ENCODE measurements around the gene C16orf86.

Gene C16orf86

DNA sequence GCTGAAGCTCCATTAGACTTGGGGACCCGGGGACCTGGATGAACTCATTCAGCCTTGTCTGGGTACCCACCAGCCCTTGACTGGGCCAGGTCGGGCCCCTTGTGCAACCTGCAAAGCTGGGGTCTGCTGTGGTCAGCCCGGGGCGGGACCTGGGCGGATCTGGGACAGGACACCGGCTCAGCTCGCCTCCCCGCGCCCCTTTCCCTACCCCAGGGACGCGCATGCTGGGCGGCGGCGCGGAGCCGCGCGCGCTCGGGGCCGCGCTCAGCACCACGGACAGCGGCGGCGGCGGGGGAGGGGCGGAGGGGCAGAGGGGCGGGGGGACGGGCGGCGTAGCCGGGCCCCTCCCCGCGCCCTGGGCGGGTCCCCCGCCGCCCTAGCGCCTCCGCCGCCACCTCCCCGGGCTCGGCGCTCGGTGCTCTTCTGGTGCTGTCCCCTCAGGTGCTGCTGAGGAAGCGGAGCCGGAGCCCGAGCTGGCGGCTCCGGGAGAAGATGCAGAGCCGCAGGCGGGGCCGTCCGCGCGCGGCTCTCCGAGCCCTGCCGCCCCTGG lies 14.0 kb upstream of the C16orf86 start:
- Histone ChIP-seq H4K91ac (ENCODE audit: low read depth, low read length) (no peak overlapping the region), H3K27ac (ENCODE audit: low read depth, low read length) (no peak overlapping the region), H3K36me3 (ENCODE audit: control insufficient read depth in 1 of 2, insufficient read depth in 2 of 2, low read length in 2 of 2) (peaks cover 3 to 8% of the 10 kb centered on the region in 2 experiments), H2BK120ac (ENCODE audit: insufficient read depth, low read length, poor library complexity) (no peak overlapping the region), H3K4me2 (ENCODE audit: low read length) (peak overlapping the region; percentile 84), H3K79me1 (ENCODE audit: low read length) (no peaks in the 10 kb centered on the region), H4K8ac (ENCODE audit: low read depth, low read length) (no peak overlapping the region), H3K4ac (ENCODE audit: low read depth, low read length) (no peak overlapping the region), H2BK12ac (ENCODE audit: low read length) (no peak overlapping the region), H4K12ac (ENCODE audit: low read depth, low read length) (no peak overlapping the region), H3K79me2 (ENCODE audit: control insufficient read depth, insufficient read depth, low read length, poor library complexity) (no peaks in the 10 kb centered on the region), H3K4me1 (ENCODE audit: control insufficient read depth in 1 of 2, insufficient read depth in 2 of 2, low read length in 2 of 2) (peaks cover 7 to 10% of the 10 kb centered on the region in 2 experiments), H3K14ac (ENCODE audit: low read length) (no peak overlapping the region), H3K4me3 (ENCODE audit: low read depth, low read length) (peak overlapping the region; percentile 55), H3K23ac (ENCODE audit: low read length) (no peak overlapping the region), H2AFZ (ENCODE audit: insufficient read depth, low read length, poor library complexity) (no peak overlapping the region), H3K9ac (ENCODE audit: low read length) (no peak overlapping the region), H3K27me3 (ENCODE audit: insufficient read depth, low read length) (no peaks in the 10 kb centered on the region), H3K18ac (ENCODE audit: low read length) (no peak overlapping the region), H2AK5ac (ENCODE audit: low read length) (no peak overlapping the region), H2BK5ac (ENCODE audit: low read depth, low read length, poor library complexity) (no peak overlapping the region), H3K9me3 (ENCODE audit: insufficient read depth, low read depth, low read length) (peaks cover 9% of the 10 kb centered on the region)
- DNase-seq, result peak in 1 of 2 donors; percentile 27
- no CpG with 5 or more reads among the region's 59 CpGs for WGBS (ENCODE audit: extremely low coverage, insufficient coverage, insufficient read length)

DNA sequence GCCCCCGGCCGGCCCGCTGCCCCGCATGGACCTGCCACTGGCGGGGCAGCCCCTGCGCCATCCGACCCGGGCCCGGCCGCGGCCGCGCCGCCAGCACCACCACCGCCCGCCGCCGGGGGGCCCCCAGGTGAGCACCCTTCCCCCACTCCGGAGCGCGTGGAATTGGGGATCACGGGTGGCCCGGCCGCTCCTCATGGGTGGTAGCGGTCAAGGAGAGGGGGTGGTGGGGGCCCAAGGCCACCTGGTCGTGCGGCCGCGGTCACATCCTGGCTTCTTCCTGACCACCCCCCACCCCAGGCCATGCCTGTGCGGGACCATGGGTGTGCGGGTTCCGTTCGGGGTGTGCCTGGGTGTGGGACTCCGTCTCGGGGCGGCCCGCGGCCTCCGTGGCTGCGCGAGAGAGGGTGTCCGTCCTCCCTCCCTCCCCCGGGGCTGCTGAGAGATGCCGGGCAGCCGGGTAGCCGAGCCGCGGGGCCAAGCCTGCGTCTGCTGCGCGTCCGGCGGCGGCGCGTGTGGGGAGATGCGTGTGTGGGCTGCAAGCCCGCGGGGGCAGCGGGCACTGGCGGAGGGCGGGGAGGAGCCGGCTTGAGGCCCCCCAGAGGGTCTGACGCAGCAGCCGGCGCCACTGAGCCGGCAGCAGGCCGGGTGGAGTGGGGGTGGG lies 13.4 kb upstream of the C16orf86 start:
- Histone ChIP-seq H3K79me1 (ENCODE audit: low read length) (no peaks in the 10 kb centered on the region), H3K4ac (ENCODE audit: low read depth, low read length) (no peak overlapping the region), H3K23ac (ENCODE audit: low read length) (no peak overlapping the region), H3K14ac (ENCODE audit: low read length) (no peak overlapping the region), H4K8ac (ENCODE audit: low read depth, low read length) (no peak overlapping the region), H3K9me3 (ENCODE audit: insufficient read depth, low read depth, low read length) (peaks cover 9% of the 10 kb centered on the region), H2AFZ (ENCODE audit: insufficient read depth, low read length, poor library complexity) (no peak overlapping the region), H3K27me3 (ENCODE audit: insufficient read depth, low read length) (no peaks in the 10 kb centered on the region), H3K9ac (ENCODE audit: low read length) (no peak overlapping the region), H2BK12ac (ENCODE audit: low read length) (no peak overlapping the region), H3K4me1 (ENCODE audit: control insufficient read depth in 1 of 2, insufficient read depth in 2 of 2, low read length in 2 of 2) (peaks cover 7 to 10% of the 10 kb centered on the region in 2 experiments), H2BK120ac (ENCODE audit: insufficient read depth, low read length, poor library complexity) (no peak overlapping the region), H3K27ac (ENCODE audit: low read depth, low read length) (no peak overlapping the region), H4K12ac (ENCODE audit: low read depth, low read length) (no peak overlapping the region), H3K79me2 (ENCODE audit: control insufficient read depth, insufficient read depth, low read length, poor library complexity) (no peaks in the 10 kb centered on the region), H2AK5ac (ENCODE audit: low read length) (no peak overlapping the region), H3K18ac (ENCODE audit: low read length) (no peak overlapping the region), H3K4me2 (ENCODE audit: low read length) (peak overlapping the region; percentile 84), H3K36me3 (ENCODE audit: control insufficient read depth in 1 of 2, insufficient read depth in 2 of 2, low read length in 2 of 2) (peaks cover 7 to 14% of the 10 kb centered on the region in 2 experiments), H4K91ac (ENCODE audit: low read depth, low read length) (no peak overlapping the region), H2BK5ac (ENCODE audit: low read depth, low read length, poor library complexity) (no peak overlapping the region), H3K4me3 (ENCODE audit: low read depth, low read length) (peak overlapping the region; percentile 55)
- no CpG with 5 or more reads among the region's 68 CpGs for WGBS (ENCODE audit: extremely low coverage, insufficient coverage, insufficient read length)
- no peak for DNase-seq

- H3K4ac ChIP-seq (ENCODE audit: low read depth, low read length), result no peak overlapping the region
- H2BK12ac ChIP-seq (ENCODE audit: low read length), result no peak overlapping the region
- no peak overlapping the region for H2BK120ac ChIP-seq (ENCODE audit: insufficient read depth, low read length, poor library complexity)
- H4K8ac ChIP-seq (ENCODE audit: low read depth, low read length), result no peak overlapping the region
- H3K4me1 ChIP-seq (ENCODE audit: control insufficient read depth in 1 of 2, insufficient read depth in 2 of 2, low read length in 2 of 2), result peaks cover 7 to 10% of the 10 kb centered on the region in 2 experiments
- H3K9me3 ChIP-seq (ENCODE audit: insufficient read depth, low read depth, low read length), result peaks cover 7% of the 10 kb centered on the region
- H3K14ac ChIP-seq (ENCODE audit: low read length), result no peak overlapping the region
- no CpG with 5 or more reads among the region's 25 CpGs for WGBS (ENCODE audit: extremely low coverage, insufficient coverage, insufficient read length)
- peaks cover 9 to 17% of the 10 kb centered on the region in 2 experiments for H3K36me3 ChIP-seq (ENCODE audit: control insufficient read depth in 1 of 2, insufficient read depth in 2 of 2, low read length in 2 of 2)
- no peak overlapping the region for H4K12ac ChIP-seq (ENCODE audit: low read depth, low read length)
- H3K4me3 ChIP-seq (ENCODE audit: low read depth, low read length), result no peak overlapping the region
- no peaks in the 10 kb centered on the region for H3K79me1 ChIP-seq (ENCODE audit: low read length)
- no peak overlapping the region for H3K18ac ChIP-seq (ENCODE audit: low read length)
- no peak overlapping the region for H2AK5ac ChIP-seq (ENCODE audit: low read length)
- H2AFZ ChIP-seq (ENCODE audit: insufficient read depth, low read length, poor library complexity), result no peak overlapping the region
- H3K9ac ChIP-seq (ENCODE audit: low read length), result no peak overlapping the region
- no peak overlapping the region for H3K27ac ChIP-seq (ENCODE audit: low read depth, low read length)
- no peak overlapping the region for H4K91ac ChIP-seq (ENCODE audit: low read depth, low read length)
- peak overlapping the region; percentile 84 for H3K4me2 ChIP-seq (ENCODE audit: low read length)
- no peaks in the 10 kb centered on the region for H3K27me3 ChIP-seq (ENCODE audit: insufficient read depth, low read length)
- no peak overlapping the region for H2BK5ac ChIP-seq (ENCODE audit: low read depth, low read length, poor library complexity)
- H3K23ac ChIP-seq (ENCODE audit: low read length), result no peak overlapping the region
- H3K79me2 ChIP-seq (ENCODE audit: control insufficient read depth, insufficient read depth, low read length, poor library complexity), result no peaks in the 10 kb centered on the region
- DNase-seq, result no peak
Observed at GRCh38 chr16:67653789-67654402, 12.7 kb upstream of the C16orf86 start.

GRCh38 chr16:67654403-67654911 lies 12.2 kb upstream of the C16orf86 start:
- no peak overlapping the region for H4K8ac ChIP-seq (ENCODE audit: low read depth, low read length)
- H3K4me1 ChIP-seq (ENCODE audit: control insufficient read depth in 1 of 2, insufficient read depth in 2 of 2, low read length in 2 of 2), result peaks cover 10 to 15% of the 10 kb centered on the region in 2 experiments
- no peak overlapping the region for H2BK5ac ChIP-seq (ENCODE audit: low read depth, low read length, poor library complexity)
- H3K4me2 ChIP-seq (ENCODE audit: low read length), result no peak overlapping the region
- H3K23ac ChIP-seq (ENCODE audit: low read length), result no peak overlapping the region
- H3K9me3 ChIP-seq (ENCODE audit: insufficient read depth, low read depth, low read length), result peaks cover 6% of the 10 kb centered on the region
- no CpG with 5 or more reads among the region's 30 CpGs for WGBS (ENCODE audit: extremely low coverage, insufficient coverage, insufficient read length)
- no peaks in the 10 kb centered on the region for H3K79me1 ChIP-seq (ENCODE audit: low read length)
- no peak overlapping the region for H4K12ac ChIP-seq (ENCODE audit: low read depth, low read length)
- no peaks in the 10 kb centered on the region for H3K27me3 ChIP-seq (ENCODE audit: insufficient read depth, low read length)
- no peak overlapping the region for H2AK5ac ChIP-seq (ENCODE audit: low read length)
- no peak overlapping the region for H3K4ac ChIP-seq (ENCODE audit: low read depth, low read length)
- no peak overlapping the region for H2AFZ ChIP-seq (ENCODE audit: insufficient read depth, low read length, poor library complexity)
- no peak overlapping the region for H3K4me3 ChIP-seq (ENCODE audit: low read depth, low read length)
- no peak overlapping the region for H3K14ac ChIP-seq (ENCODE audit: low read length)
- no peak overlapping the region for H3K9ac ChIP-seq (ENCODE audit: low read length)
- no peak overlapping the region for H3K18ac ChIP-seq (ENCODE audit: low read length)
- no peak overlapping the region for H4K91ac ChIP-seq (ENCODE audit: low read depth, low read length)
- H3K27ac ChIP-seq (ENCODE audit: low read depth, low read length), result no peak overlapping the region
- no peaks in the 10 kb centered on the region for H3K79me2 ChIP-seq (ENCODE audit: control insufficient read depth, insufficient read depth, low read length, poor library complexity)
- H2BK120ac ChIP-seq (ENCODE audit: insufficient read depth, low read length, poor library complexity), result no peak overlapping the region
- no peak overlapping the region for H2BK12ac ChIP-seq (ENCODE audit: low read length)
- no peak for DNase-seq
- H3K36me3 ChIP-seq (ENCODE audit: control insufficient read depth in 1 of 2, insufficient read depth in 2 of 2, low read length in 2 of 2), result peaks cover 9 to 17% of the 10 kb centered on the region in 2 experiments
